ENCODE results near the gene HS6ST2. TPM values are rescaled to one million over a fixed set of nuclear protein-coding genes. Genes with fewer than 3 reads are reported as not detected.
A peak's percentile ranks its signal among the peaks of the same experiment; 100 is the strongest.

Gene HS6ST2
- total RNA-seq, 1 donor from 2014 or later = 0.08 TPM

- intact Hi-C loops (cut with DNase I) = loop anchor here (5.0 to 10.0 kb wide), 3 partner anchors 321 to 518 kb away; no protein-coding TSS in a partner anchor
- ATAC-seq (no peak), DNase-seq (ENCODE audit: missing footprints) (peak; percentile 74)
These were observed 345.4 kb downstream of the HS6ST2 start for GRCh38 chrX:132612821-132613564.

- intact Hi-C loops (cut with DNase I) = loop anchor here (5.0 to 10.0 kb wide), 3 partner anchors 318 to 516 kb away; no protein-coding TSS in a partner anchor
- ATAC-seq (no peak), DNase-seq (ENCODE audit: missing footprints) (no peak)
These were observed 347.9 kb downstream of the HS6ST2 start for GRCh38 chrX:132610536-132610935.

- DNase-seq (ENCODE audit: missing footprints) = no peak
- intact Hi-C loops (cut with DNase I) = no loop called here
- ATAC-seq = no peak
These were observed 349.0 kb downstream of the HS6ST2 start for GRCh38 chrX:132609362-132609848.

- intact Hi-C loops (cut with DNase I) = no loop called here
- no peak for ATAC-seq
These were observed 354.6 kb downstream of the HS6ST2 start for GRCh38 chrX:132603700-132604286.

GRCh38 chrX:132602701-132603100, 355.7 kb downstream of the HS6ST2 start:
- intact Hi-C loops (cut with DNase I) = no loop called here
- no peak for DNase-seq (ENCODE audit: missing footprints)
- no peak for ATAC-seq

More at GRCh38 chrX:132603700-132604286, 354.6 kb downstream of the HS6ST2 start:
- no peak for DNase-seq (ENCODE audit: missing footprints)

- ATAC-seq (no peak), DNase-seq (ENCODE audit: missing footprints) (no peak)
- intact Hi-C loops (cut with DNase I) = no loop called here
These were observed 363.4 kb downstream of the HS6ST2 start for GRCh38 chrX:132594999-132595398.

- no peak for ATAC-seq
These were observed 364.3 kb downstream of the HS6ST2 start for GRCh38 chrX:132594129-132594528.

GRCh38 chrX:132592880-132593279, 365.5 kb downstream of the HS6ST2 start:
- ATAC-seq = no peak
- DNase-seq (ENCODE audit: missing footprints) = no peak
- intact Hi-C loops (cut with DNase I) = no loop called here

More at GRCh38 chrX:132594129-132594528, 364.3 kb downstream of the HS6ST2 start:
- intact Hi-C loops (cut with DNase I) = no loop called here
- no peak for DNase-seq (ENCODE audit: missing footprints)

GRCh38 chrX:132591719-132592275, 366.6 kb downstream of the HS6ST2 start:
- DNase-seq (ENCODE audit: missing footprints) (no peak), ATAC-seq (no peak)
- intact Hi-C loops (cut with DNase I) = no loop called here

- ATAC-seq = no peak
- intact Hi-C loops (cut with DNase I) = no loop called here
These were observed 367.9 kb downstream of the HS6ST2 start for GRCh38 chrX:132590350-132591026.

GRCh38 chrX:132584936-132585335, 373.5 kb downstream of the HS6ST2 start:
- DNase-seq (ENCODE audit: missing footprints) (no peak), ATAC-seq (no peak)
- intact Hi-C loops (cut with DNase I) = no loop called here

More at GRCh38 chrX:132590350-132591026, 367.9 kb downstream of the HS6ST2 start:
- DNase-seq (ENCODE audit: missing footprints) = no peak

GRCh38 chrX:132576939-132577338, 381.5 kb downstream of the HS6ST2 start:
- DNase-seq (ENCODE audit: missing footprints) (no peak), ATAC-seq (no peak)
- intact Hi-C loops (cut with DNase I) = no loop called here

Other genes starting within 250 kb of the HS6ST2 start
- gene USP26, start 138.5 kb upstream of the HS6ST2 start, total RNA-seq = not detected

Measured in Right ventricle myocardium inferior (tissue), 1 donor.